GM18868 (cell line): ENCODE data around the gene UVSSA.

Source experiments
- ATAC-seq: cut with Tn5 transposase; IDR thresholded peaks from one replicate; pipeline ENCODE4 v1.9.1; 2021; ENCODE audit warnings: mild to moderate bottlenecking, moderate library complexity; ENCODE audit not compliant: unreplicated experiment

UVSSA gene

DNA sequence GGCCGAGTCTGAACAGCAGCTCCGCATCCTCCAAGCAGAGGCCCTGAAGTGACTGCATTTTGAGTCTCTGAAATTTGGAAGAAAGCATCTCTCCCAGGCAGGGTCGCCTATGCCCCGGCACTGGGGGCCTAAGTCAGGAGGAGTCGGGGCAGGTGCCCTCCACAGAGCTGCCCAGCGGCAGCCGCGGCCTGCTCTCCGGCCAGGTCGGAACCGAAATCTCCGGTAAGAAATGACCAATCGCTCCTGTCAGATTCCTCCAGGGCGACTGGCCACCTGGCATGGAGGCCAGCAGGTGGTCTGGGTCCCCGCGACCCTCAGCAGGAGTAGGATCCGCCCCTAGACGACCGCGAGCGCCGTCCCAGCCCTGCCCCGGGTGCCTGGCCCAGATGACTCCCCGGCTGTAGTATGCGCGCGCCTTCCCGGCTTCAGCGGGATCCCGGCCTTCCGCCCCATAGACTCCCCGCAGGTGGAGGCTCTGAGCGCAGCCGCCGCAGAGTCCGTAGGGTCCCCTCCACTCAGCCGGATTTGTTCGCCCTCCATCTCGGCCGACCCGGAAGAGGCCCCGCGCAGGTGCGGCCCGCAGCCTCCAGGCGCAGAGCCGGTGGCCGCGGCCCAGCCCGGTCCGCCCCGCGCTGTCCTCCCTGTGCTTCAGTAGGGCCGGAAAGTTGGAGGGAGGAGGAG lies 57.7 kb downstream of the UVSSA start:
- no peak for ATAC-seq

DNA sequence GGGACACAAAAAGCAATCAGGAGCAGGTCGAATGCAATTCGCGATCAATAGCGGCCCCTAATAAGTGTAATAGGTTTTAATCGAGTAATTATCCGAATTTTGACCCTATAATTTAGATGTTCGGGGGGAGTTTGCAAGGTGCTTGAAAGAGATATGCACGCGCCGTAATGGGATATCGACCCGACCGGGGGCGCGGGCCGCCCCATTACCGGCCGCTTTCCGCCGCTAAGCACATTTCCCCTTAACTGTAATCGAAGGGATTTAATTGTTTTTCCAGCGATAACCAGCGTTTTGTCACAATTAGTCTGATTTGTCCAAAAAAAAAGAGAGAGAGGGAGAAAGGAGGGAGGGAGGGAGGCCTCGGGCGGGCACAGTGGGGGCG lies 58.2 kb downstream of the UVSSA start:
- no peak for ATAC-seq

DNA sequence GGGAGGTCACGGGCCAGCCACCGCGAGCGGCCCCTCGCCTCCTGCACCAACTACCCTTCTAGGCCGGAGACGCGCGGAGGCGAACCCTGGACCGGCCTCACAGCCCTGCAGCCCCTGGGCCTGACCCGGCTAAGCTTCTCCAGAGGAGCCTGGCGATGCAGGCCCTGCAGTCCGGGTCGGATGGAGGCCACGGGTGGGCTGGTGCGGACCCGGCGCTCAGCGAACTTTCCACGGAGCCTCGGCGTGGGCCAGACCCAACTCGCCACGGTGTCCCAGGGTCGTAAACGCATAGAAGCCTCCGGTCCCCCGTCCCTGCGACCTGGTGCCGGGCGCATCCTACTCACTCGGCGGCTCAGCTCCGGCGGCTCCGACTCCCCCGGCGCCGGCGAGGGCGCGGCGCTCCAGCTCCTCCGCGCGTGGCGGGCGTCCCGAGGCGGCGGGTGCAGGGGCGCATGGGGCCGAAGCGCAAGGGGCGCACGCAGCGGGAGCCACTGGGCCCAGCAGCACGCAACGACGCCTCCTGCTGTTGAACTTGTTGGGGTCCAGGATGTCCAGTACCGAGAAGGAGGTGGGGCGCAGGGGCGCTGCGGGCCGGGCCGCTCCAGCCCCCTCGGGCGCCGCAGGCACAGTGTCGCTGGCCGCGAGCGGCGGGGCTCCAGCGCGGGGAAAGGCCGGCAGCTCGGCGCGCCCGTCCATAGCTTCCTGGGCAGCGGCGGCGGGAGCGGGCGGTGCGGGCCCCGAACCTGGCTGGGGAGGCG lies 58.8 kb downstream of the UVSSA start:
- ATAC-seq = no peak

DNA sequence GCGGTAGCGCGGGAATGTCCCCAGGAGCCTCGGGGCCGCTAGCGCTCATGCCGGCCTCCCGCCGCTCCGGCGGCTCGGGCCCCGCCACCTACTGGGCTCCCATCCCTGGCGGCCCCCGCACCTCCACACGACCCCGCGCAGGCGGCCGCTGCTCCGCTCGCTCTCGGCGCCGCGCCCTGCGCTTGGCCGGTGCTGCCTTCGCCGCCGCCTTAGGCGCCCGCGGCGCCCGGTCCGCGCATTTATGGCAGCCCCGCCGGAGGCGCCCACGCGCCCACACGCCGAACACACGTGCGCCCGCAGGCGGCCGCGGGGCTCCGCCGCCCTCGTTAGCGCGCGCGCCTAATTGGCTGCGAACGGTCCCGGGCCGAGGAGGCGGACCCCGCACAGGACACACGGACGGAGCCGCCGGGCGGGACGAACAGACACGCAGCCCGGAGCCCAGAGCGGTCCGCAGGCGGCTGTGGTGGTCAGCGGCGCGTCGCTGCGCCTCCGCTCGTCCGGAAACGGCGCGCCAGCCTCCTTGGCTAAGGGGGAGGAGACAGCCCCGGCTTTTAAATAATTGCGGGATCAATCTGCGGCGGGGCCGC lies 59.5 kb downstream of the UVSSA start, which contains the start of gene NKX1-1:
NKX1-1 (minus strand) TSS at position 49 of the 587 bp plus-strand sequence; CDS start at position 49, 0 bp downstream.
- no peak for ATAC-seq

DNA sequence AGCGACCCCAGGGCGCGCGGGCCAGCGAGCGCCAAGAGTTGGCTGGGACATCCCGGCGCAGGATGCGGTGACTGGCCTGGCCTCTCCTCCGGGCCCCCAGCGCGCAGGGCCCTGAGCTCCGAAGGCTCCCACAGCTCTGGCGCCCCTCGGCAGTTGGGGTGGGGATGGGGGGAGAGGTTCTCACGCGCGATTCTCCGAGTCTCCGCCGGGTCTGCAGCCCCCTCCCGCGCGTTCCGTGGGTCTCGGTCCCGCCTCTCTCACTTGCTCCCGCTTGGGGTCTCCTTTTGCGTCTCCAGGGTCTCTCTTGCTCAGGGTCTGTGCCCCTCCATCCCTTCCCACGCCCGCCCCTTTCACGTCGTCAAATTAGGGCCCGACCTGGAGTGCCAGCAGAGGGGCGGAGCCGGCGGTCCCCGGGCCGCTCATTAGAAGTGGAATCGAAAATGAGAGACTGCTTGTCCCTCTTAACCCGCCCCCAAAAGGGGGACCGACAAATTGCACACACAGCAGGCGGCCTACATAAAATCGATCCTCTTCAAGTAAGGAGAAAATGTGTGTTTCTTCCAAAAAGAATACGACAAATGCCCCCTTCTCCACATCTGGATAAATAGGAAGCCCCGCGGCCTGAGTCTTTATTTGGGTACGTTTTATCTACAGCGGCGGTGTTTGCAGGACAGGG lies 60.1 kb downstream of the UVSSA start:
- no peak for ATAC-seq

DNA sequence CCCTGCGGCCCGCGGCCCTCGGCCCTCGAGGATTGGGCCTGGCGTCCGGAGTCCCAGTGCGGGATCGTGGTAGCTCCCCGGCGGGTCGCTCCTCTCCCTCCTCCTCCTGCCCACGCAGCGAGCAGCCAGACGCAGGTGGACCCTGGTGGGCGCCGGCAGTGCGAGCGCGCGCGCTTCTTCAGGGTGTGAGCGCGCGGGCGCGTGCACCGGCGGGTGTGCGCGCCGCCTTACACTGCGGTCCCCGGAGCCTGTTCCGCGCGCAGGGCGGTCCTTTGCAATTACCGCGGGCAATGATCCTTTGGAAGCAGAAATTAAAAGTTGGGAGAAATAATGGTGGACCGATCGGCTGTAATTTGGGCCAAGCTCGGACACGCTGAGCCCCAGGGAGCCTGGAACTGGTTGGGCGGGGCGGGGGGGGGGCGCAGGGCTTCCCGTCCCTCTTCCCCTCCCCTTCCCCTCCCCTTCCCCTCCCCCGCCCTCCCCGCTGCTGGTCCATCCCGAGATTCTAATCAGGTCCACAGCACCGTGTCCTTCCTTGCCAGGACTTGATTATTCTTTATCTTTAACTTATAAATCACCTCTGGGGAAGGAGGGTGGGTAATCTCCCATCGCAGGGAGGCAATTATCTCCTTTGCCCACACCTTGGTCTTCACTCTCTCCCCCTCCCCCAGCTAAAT lies 60.8 kb downstream of the UVSSA start:
- ATAC-seq = no peak

DNA sequence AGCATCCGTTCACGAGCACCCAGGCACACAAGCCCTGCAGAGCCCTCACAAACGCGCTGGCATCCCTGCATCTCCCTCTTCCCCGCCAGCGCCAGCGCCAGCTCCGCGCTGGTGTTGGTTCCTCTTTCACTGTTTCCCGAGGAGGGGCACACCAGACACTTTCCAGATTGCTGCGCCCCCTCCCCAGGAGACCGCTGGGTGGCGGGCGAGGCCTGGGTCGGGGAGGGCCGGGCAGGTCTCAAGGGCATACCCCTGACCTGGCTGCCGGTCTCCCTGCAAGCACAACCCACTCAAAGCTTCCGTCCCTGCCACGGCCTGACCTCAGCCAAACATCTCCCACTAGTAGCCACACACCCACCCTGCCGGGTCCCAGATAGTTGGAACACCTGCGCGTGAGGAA lies 61.4 kb downstream of the UVSSA start:
- no peak for ATAC-seq

DNA sequence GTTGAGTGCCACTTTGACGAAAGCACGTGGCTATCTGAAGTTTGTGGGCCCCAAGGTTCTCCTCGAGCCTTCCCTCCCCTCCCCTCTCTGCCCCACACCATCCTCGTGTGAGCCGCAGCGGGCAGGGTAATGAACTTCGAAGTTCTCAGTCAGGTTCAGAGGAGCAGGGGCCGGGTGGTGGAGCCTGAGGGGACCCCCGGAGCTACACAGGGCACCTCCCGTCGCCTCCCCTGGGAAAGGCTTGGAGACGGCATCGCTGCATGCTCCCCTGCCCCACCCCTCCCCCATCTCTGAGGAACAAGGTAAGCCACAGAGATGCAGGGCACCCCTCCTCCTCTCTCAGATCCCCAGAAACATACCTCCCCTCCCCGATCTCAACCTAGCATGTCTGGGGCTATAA lies 62.1 kb downstream of the UVSSA start:
- no peak for ATAC-seq

DNA sequence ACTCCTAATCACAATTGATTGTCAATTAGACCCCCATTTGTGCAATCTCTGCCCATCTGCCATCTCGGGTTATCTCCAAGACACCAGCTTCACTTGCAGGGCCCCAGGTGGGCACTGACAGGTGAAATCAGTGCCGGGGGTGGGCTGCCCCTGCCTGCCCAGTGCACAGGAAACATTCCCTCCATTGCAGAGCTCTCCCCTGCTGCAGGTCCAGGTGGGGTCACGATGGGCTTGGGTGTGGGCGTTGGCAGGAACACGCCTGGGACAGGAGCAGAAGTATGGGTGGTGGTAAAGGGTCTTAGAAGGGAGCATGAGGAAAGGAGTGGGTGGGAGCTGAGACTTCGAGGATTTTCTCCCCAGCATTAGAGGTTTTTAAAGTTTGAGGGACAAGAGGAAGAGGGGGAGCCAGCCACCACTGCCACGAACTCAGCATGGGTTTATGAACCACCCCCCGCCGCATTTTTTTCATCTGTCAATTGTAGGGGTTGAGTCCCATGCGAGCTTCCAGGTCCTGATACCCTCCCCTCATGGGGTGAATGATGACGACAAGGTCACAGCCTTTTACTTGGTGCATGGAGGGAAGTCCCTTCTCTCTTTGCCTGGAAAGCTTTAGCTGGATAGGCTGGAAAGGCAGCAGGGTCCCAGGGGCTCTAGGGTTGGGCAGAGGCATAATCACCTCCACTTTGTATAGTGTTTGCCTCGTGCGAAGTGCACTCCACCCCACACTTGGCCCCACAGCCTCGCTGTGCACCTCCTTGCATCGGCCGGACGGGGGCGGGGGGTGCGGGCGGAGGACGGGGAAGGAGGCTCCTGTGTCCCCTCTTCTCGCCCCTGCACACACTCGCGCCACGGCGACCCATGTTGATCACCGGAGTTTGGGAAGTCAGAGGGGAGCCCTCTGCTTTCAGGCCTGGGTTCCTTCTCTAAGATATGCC lies 62.8 kb downstream of the UVSSA start:
- ATAC-seq = no peak

DNA sequence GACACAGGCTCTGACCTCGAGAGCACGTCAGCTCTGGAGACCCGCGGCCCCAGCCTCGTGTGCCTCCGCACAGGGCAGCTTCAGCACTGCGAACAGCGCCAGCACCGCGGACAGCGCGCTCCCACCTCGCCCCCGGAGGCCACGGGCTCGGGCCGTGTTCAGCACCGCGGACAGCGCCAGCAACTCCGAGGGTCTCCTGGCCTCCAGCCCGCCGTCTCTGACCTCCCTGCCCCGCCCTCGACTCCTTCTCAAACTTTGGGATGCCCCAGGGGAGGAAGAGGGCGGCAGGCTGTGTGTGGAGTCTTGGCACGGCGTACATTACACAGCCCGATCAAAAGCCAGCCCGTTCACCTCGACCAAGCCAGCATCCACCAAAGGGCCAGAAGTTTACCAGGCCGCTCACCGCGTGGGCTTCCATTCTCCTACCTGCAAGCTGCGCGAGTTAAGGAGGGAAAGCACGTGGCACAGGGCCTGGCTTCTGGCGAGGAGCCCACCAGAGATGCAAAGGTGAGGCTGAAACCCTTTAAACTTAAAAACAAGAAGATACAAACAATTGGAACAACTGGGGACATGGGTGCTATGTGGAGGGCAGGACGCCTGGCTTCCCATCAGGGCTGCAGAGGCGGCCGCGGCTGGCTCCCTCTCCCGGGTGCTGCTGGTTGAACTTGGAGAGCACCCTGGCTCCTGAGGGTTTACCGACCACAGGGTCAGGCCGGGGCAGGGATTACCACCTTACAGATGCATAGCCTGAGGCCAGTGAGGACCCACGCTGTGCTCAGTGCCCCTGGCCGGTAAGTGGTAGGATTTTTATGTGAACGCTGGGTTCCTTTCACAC lies 63.7 kb downstream of the UVSSA start:
- no peak for ATAC-seq

DNA sequence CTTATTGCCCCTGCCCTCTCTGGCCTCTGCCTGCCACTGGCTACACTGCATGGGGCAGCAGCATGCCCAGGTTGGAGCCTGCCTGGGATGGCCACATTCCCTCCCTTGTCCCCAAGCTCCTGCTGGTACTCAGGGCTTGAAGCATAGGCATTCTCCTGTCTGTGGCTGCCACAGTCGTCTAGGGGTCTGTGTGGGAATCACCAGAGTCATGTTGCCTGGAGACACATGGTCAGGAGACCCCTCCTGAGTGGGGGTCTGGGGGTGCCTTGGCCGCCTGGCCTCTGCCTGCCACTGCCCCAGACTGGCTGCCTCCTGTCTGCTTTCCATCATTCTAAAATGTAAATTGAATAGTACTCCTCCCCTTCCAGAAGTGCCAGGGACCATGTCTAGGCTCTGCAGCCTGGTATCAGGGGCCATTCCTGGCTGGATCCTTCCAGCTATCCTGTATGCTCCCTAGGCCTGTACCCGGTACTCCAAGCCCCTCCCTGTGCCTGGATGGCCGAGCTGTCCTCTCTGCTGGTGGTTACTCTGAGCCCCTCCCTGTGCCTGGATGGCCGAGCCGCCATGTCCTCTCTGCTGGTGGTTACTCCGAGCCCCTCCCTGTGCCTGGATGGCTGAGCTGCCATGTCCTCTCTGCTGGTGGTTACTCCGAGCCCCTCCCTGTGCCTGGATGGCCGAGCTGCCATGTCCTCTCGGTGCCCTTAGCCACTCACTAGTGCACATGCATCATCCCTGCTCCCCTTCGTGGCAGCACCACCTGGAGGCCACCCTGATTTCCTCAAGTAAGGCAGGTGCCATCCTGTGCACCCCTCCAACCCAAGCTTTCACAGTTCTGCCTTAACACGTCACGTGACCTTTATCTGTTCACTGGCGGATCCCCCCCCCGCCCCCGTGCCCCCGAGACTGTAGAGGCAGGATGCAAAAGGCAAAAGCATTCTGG lies 64.7 kb downstream of the UVSSA start:
- no peak for ATAC-seq

DNA sequence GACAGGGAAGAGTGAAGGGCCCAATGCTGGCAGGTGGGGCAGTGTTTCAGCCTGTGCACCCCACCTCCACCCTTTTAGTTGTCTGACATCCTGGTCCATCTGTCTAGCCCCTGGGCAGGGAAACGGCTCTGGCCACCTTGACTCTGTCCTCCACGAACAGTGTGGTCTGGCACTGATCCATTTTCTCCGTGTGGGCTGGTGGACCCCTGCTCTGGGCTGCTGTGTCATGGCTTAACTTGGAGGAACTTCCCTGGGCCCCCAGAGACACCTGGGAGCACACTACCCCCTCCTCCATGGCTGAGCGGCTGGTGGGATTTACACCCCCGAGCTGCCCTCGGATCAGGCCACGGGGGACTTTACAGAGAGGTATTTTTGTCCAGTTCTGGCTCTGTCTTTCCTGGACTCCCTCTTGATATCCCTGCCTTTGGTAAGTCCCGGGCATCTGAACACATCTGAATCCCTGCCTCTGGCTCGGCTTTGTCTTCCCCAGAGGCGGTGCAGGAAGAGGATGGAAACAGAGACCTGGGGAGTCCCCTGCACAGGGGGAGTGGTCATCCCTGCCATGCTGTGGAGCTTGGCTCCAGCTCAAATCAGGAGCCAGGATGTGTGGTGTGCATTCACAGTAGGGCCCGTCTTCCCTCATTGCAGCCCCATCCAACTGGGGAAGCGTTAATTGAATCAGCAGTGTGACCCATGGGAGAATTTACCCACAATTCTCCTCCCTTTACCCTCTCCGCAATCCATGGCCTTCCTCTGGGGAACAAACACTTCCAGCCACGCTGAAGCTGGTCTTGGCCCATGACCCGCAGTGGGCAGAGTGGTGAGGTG lies 65.6 kb downstream of the UVSSA start:
- ATAC-seq = no peak

DNA sequence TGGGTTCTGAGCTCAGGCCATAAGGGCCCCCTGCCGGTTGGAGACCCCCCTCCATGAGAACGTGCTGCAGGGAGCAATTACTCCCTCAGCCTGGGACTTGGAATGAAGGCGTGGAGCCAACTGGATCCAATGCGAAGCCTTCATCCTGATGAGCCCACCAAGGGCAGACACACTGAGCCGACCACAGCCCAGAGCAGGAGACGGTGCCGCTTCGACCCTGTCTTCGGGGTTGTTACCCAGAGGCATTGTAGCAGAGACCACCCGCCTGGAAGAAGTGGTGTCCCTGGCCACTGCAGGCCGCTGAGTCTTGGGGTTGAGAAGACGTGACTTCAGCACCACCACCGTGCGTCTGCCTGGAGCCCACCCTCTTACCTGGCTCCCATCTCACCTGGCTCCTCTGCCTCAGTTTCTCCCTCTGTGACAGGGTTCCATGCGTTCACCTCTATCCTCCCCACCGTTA lies 66.2 kb downstream of the UVSSA start:
- ATAC-seq = no peak

DNA sequence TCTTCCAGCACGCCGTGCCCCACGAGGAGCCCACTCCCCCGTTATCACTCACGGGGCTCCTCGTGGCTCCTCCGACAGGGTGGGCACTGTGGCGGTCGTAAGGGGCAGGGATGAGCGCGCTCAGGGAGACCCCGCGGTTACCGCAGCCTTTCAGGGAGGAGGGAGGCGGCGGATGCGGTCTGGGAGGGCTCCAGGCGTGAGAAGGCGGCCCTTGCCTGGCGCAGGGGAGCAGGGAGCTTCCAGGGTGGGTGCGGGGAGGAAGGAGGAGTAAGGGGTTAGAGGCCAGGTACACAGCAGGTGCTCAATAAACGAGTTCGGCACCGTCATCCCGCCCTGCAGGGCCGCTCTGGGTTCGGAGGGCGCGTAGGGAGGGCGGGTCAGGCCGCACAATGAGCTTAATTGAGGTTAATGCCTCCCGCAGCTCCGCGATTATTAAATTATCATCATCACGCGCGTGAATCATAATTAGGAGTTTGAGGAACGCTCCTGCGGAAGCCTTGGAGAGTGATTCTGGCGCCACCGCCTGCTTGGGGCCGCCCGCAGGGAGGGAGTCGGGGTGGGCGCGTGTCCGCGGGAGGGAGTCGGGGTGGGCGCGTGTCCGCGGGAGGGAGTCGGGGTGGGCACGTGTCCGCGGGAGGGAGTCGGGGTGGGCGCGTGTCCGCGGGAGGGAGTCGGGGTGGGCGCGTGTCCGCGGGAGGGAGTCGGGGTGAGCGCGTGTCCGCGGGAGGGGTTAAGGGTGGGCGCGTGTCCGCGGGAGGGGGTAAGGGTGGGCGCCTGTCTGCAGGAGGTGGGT lies 66.9 kb downstream of the UVSSA start:
- ATAC-seq = no peak

DNA sequence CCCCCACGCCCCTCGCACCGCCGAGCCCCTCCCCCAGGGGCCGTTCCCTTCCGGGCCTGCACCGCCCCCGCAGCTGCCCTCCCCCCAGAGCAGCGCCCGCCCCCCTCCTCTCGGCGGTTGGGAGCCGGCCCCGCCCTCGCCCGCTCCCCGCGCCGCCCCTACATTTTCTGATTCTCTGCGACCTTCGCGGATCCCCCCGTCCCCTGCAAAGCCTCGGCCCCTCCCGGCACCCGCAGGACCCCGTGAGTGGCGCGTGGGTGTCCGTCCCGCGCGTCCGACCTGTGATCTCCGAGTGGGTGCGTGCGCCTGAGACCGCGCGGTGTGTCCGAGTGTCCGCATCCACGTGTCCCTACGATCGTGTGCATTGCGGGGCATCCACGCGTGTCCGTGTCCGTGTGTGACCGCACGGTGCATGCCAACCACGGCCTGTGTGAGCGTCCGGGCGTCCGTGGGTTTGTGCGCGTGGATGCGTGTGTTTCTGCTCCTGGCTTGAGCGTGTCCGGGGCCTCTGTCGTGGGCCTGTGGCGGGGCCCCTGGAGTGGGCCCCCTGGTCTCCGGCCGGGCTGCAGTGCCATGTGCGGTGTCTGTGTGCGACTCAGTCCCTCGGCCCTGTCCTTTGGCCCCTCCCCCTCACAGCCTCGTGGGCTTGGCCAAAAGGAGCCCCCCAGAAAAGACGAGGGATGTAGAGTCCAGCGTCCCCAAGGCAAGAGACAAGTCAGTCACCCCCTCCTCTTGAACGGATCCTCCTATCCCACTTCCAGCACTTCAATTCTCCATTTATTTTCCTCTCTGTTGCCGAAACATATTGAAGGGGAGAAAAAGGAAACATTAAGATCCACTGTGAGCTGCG lies 68.0 kb downstream of the UVSSA start:
- ATAC-seq = no peak

DNA sequence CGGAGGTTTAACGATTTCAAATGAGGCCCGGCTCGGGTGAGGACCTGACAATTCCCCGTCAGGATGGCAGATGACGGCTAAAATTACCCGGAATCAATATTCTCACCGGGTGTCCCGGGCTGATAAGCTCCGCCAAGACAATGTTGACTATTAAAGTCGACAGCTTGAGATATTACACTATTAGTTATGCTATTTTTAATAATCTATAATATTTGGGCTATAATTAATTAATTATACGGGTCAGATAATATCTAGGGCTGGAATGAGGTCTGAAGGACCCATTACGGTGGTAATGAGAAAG lies 68.6 kb downstream of the UVSSA start:
- ATAC-seq = no peak
